Myocyte (in vitro differentiated cells): ENCODE data around the gene PCNT. TPM values are rescaled to one million over a fixed set of nuclear protein-coding genes. Genes with fewer than 3 reads are reported as not detected.

Experiments
- DNase-seq: peaks from one replicate; pipeline ENCODE4 v3.0.0-alpha.2; 2012; ENCODE audit warnings: low read depth
- total RNA-seq: library from RNA; depleted of rRNA; stranded (reverse); fragments of >200 nt; gene quantifications from 2 replicates; pipeline ENCODE4 v1.2.3, GENCODE V29; 2014

The PCNT gene
- total RNA-seq, 1 donor from 2014 or later, result 32.2 TPM

DNA sequence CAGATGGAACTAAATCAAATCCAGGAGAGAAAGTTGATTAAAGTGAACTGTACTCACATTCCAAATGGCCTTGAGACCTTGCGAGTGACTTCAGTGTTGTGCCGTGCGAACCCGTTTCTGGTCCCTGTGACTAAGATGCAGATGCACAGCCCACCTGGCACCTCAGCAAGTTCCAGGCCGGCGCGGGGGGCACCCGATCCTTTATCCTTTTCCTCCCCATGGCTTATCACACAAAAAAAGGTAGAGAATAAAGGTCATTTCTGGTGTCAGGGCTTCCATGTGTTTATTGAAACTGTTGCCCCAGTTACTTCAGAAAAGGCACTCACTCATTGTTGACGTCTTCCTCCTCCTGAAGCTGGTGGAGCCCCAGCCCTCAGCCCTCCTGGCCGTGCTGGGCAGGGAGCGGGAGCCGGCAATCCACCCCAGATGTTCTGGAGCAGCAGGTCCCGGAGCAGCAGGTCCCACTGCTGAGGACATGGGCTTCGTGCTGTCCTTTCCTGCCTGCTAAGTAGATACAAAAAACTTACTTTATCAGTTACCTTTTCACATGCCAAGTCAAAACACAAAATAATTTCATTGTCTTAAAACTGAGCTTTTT lies 53.0 kb downstream of the PCNT start:
- no peak for DNase-seq

GRCh38 chr21:46377789-46378188 lies 53.8 kb downstream of the PCNT start:
- no peak for DNase-seq

- no peak for DNase-seq
Observed at GRCh38 chr21:46379105-46379504, 55.1 kb downstream of the PCNT start.

- DNase-seq, result no peak
Observed at GRCh38 chr21:46379691-46380090, 55.7 kb downstream of the PCNT start.

DNA sequence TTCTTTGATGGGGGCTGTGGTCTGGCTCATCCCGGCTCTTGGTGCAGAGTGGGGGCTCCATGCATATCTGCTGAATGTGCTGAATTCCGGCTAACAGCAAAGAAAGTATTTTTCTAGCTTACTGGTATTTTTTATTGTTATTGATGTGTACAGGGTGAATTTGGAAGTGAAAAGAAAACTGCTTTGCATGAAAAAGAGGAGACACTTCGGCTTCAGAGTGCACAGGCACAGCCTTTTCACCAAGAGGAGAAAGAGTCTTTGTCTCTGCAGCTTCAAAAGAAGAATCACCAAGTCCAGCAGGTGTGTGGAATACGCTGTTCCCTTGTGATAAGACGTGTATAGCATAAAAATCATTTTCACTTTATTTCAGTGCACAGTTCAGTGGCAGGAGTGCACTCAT lies 57.6 kb downstream of the PCNT start:
- no peak for DNase-seq

DNA sequence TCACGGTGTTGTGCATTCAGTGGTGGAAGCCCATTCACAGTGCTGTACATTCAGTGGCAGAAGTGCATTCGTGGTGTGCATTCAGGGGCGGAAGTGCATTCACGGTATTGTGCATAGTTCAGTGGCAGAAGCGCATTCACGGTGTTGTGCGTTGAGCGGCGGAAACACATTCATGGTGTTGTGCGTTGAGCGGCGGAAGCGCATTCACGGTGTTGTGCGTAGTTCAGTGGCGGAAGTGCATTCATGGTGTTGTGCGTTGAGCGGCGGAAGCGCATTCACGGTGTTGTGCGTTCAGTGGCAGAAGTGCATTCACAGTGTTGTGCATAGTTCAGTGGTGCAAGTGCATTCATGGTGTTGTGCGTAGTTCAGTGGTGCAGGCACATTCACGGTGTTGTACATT lies 60.6 kb downstream of the PCNT start:
- no peak for DNase-seq

DNA sequence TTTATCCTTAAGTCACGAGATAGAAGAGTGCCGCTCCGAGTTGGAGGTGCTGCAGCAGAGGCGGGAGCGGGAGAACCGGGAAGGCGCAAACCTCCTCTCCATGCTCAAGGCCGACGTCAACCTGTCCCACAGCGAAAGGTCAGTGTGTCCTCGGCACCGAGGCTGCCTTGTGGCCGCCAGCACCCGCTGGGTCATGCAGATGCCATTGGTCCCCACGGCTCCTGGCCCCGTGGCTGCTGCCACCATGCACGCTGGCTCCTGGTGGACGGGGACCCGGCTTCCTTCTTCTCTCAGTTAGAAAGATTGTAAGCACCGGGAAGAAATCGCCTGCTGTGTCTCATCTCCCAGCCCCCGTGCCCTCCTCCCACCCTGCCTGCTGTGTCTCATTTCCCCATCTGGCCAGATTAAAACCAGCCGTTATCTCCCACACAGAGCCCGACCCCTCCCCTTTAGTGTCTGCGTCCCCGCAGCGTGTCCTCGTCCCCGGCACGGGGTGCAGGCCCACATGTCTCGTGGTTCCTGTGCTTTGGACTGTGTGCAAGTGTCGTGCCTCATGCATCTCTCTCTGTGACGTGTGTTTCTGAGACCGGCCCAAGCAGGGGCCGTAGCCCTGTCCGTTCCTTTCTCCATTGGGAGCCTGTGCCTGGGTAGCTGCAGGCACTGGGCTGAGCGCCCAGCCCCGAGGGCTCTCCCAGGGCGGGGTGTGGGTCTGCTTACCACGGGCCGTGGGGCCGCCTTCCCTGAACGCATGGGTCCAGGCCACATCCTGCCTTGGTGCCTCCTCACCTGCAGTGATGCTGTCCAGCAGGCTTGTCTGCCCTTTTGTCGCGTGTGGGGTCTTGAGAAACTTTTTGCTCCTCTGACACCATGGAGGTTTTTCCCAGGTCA lies 62.1 kb downstream of the PCNT start:
- no peak for DNase-seq

DNA sequence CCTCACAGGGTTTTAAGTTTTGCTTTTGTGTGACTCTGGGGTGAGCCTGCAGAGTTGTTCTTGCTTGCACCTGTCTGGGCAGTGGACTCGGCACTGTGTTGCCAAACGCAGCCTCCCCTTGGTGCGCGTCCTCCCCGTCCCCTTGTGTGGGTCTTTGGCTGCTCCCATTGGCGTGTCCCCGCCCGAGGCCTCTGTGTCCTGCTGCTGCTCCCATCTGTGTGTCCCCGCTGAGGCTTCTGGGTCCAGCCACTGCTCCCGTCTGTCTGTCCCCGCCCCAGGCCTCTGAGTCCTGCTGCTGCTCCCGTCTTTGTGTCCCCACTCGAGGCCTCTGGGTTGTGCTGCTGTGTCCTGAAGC lies 62.8 kb downstream of the PCNT start:
- DNase-seq, result no peak

DNA sequence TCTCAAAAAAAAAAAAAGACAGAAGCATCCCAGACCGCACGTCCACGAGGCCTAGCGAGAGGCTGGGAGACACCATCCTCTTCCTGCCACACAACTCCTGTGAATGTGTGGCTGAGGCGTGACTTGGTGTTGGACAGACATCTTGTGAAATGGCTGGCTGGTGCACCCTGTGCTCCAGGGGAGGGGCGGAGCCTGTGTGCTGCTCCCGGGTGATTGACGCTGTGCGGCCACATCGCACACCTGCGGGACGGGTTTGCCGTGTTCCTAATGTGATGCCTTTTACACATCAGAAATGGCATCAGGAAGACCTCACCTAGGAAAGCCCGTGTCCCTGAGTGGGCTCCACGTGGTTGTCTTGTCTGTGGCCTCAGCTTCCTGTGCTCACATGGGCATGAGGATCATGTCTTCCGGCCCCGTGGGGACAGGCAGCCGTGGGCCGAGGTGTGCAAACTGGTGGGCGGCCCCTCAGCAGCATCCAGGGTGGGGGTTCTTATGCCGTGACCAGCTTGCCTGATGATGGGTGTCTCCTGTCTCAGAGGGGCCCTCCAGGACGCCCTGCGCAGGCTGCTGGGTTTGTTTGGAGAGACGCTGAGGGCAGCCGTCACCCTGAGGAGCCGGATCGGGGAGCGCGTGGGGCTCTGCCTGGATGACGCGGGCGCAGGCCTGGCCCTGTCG lies 64.4 kb downstream of the PCNT start:
- DNase-seq, result no peak

DNA sequence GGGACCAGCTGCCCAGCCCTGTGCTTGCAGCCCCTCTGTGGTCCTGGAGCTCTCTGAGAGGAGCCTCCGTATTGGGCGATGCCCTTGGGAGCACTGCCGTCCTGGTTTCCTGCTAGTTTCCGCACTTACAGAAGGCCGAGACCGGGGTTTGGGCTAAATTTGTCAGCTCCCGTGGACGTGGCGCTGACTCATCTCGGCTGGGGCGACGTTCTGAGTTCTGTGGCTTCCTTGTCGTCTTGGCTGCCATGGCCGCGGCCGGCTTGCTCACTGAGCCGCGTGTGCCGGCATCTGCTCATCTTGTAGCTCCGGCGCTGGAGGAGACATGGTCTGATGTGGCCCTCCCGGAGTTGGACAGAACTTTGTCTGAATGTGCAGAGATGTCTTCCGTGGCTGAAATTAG lies 64.9 kb downstream of the PCNT start:
- no peak for DNase-seq

DNA sequence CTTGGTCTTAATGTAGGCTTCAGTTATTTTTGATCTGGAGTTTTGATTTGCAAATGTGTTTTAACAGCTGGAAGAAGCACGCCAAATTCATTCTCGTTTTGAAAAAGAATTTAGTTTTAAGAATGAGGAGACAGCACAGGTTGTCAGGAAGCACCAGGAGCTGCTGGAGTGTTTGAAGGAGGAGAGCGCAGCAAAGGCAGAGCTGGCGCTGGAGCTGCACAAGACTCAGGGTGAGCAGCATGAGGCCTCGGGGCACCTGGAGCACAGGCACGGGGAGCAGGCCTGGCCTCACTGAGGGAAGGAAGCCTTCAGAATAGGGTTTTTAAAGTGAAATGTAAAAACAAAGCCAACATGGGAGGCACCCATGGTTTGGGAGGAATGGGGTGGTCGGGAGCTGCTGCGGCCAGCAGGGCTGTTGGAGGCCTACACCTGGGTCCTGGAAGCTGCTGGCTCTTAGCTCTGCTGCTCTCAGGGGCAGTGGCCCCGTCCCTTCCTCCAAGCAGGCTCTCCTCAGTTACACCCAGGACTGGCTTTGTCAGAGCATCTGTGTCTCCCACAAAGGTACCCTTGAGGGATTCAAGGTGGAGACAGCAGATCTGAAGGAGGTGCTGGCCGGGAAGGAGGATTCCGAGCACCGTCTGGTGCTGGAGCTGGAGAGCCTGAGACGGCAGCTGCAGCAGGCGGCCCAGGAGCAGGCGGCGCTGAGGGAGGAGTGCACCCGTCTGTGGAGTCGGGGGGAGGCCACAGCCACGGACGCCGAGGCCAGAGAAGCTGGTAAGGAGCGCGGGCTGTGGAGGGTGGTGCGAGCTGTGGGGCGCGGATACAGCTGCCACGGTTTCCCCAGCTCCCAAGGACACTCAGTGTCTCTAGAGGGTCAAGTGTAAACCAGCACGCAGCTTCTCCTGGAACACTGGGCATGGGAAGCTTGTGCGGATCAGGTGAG lies 66.9 kb downstream of the PCNT start:
- no peak for DNase-seq

DNA sequence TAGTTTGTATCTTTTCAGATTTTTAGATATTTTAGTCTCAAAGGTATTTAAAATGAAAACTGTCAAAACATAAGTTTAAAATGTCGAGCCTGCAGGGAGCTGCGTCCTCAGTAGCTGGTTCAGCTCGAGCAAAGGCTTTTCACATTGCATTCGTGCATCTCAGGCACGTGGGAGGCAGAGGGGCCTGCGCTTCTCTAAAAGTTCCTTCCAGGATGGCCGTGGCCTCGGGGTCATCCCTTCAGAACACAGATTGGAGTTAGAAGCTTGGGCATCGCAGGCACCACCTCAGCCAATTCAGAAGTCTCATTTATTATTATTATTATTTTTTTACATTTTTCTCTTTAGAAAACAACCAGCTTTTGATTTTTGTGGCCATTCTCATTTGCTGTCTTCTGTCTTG lies 67.8 kb downstream of the PCNT start:
- no peak for DNase-seq

GRCh38 chr21:46392921-46393320 lies 69.0 kb downstream of the PCNT start:
- peak; percentile 74 for DNase-seq

DNA sequence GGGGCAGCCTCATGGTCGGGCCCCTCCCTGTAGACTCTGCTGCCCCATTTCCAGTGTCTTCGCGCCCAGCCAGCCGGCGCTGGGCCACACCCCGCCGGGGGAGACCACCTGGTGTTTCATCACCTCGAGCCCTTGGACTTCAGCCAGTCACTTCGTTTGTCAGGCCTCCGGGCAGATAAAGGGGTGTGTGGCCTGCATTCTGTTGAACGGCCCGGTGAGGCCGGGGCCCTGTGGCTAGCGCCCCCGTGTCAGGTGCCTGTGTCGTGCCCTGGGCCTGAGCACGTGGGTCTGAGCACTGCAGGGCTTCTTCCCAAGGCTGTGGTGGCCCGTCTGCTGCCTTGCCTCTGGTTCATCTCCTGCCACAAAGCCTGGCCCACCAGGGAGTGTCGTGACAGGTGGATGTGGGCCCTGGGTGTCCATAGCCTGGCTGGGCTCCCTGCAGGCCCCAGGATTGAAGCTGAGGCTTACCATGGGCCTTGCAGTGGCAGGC lies 69.5 kb downstream of the PCNT start:
- peak; percentile 89 for DNase-seq

GRCh38 chr21:46393941-46394594 lies 70.1 kb downstream of the PCNT start:
- peak; percentile 48 for DNase-seq

GRCh38 chr21:46394595-46395104 lies 70.7 kb downstream of the PCNT start:
- peak; percentile 32 for DNase-seq

DNA sequence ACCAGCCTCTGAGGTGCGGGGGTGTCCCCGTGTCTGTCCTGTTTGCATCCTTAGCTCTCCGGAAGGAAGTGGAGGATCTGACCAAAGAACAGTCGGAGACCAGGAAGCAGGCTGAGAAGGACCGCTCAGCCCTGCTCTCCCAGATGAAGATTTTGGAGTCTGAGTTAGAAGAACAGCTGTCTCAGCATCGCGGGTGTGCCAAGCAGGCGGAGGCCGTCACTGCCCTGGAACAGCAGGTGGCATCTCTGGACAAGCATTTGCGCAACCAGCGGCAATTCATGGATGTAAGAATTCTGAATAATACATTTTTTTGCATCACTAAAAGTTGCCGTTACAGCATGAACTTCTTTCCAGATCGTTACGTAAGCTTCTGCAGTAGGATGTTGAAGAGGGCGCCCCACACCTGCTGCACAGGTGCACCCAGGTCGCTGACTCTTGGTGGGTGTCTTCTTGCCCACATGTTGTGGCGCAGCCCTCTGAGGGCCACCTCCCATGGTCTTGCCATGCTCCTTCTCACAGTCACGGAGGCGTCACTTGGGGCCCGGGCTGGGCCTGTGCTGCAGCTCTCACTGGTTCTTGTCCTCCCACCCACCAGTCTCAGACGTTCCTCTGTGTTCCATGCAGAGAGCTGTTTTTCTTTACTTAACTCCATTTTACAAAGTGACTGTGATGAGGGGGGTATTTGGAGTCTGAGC lies 73.4 kb downstream of the PCNT start:
- DNase-seq, result peak; percentile 34

DNA sequence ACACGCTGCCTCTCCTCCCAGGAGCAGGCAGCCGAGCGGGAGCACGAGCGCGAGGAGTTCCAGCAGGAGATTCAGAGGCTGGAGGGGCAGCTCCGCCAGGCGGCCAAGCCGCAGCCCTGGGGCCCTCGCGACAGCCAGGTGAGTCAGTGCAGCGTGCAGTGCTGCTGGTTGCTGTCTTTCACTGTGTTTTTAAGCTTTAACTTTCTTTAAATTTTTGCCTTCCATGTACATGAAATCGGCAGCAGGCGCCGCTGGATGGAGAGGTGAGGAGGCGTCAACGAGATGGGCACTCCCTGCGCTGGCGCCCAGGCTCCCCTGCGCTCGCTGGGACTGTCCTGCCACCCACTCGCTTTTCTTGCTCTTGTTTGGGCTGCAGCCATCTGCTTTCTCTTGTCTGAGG lies 74.0 kb downstream of the PCNT start:
- DNase-seq, result no peak

DNA sequence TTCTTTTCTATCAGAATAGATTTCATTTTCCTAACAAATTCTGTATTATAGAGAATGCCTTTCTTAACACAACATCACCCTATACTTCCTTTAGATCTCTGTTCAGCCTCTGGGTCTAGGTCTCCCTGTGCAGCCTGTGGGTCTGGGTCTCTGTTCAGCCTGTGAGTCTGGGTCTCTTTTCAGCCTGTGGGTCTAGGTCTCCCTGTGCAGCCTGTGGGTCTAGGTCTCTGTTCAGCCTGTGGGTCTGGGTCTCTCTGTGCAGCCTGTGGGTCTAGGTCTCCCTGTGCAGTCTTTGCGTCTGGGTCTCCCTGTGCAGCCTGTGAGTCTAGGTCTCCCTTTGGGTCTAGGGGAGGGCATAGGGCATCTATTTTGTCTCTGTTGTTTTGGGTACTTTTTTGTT lies 75.2 kb downstream of the PCNT start:
- no peak for DNase-seq

DNA sequence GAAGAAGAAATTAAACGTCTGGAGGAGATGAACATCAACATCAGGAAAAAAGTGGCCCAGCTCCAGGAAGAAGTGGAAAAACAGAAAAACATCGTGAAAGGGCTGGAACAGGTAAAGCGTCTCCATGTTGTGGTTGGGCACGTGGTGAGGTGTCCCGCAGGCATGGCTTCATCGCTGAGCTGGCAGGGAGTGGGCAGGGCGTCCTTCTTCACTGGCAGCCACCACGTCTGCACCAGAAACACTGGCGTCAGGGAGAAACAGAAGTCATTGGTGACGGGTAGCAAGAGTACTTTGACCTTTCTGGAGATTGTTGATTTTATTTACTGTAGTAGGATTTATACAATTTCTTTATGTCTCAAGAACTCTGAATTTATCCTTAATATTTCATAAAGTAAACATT lies 75.7 kb downstream of the PCNT start:
- DNase-seq, result no peak
